WTC11 (cell line): ENCODE data around the gene NOX3.

Source experiments
- CBFB ChIP-seq: sonication (generic); formaldehyde crosslinking; IDR thresholded peaks from 2 replicates; pipeline ENCODE4 v1.8.1; 2022; ENCODE audit warnings: mild to moderate bottlenecking, low read depth, missing genetic modification reagents
- FOXP1 ChIP-seq: sonication (generic); formaldehyde crosslinking; IDR thresholded peaks from 2 replicates; pipeline ENCODE4 v1.8.0; 2022; ENCODE audit warnings: missing genetic modification reagents, mild to moderate bottlenecking, moderate library complexity, borderline replicate concordance
- GABPB1 ChIP-seq: sonication (generic); formaldehyde crosslinking; IDR thresholded peaks from 2 replicates; pipeline ENCODE4 v1.8.1; 2023; ENCODE audit warnings: mild to moderate bottlenecking, missing genetic modification reagents
- MXD4 ChIP-seq: fragments of 250-450 bp; sonication (Bioruptor Pico); IDR thresholded peaks from 2 replicates; pipeline ENCODE4 v1.8.0; 2021; ENCODE audit warnings: mild to moderate bottlenecking, moderate library complexity, borderline replicate concordance
- NR2C2 ChIP-seq: sonication (generic); formaldehyde crosslinking; IDR thresholded peaks from 2 replicates; pipeline ENCODE4 v1.8.0; 2022; ENCODE audit warnings: mild to moderate bottlenecking, missing genetic modification reagents
- SP1 ChIP-seq: sonication (generic); formaldehyde crosslinking; conservative IDR thresholded peaks from 2 replicates; pipeline ENCODE4 v1.8.1; 2022; ENCODE audit warnings: missing genetic modification reagents
- ZNF121 ChIP-seq: sonication (generic); formaldehyde crosslinking; IDR thresholded peaks from 2 replicates; pipeline ENCODE4 v1.8.0; 2023; ENCODE audit warnings: missing genetic modification reagents
- ZNF416 ChIP-seq: fragments of 250-450 bp; sonication (Bioruptor Pico); IDR thresholded peaks from 2 replicates; pipeline ENCODE4 v1.9.0; 2021; ENCODE audit warnings: mild to moderate bottlenecking, inconsistent platforms
- TF ChIP-seq, protein P1 (sequence below): sonication (generic); formaldehyde crosslinking; conservative IDR thresholded peaks from 2 replicates; pipeline ENCODE4 v1.8.1; 2023; ENCODE audit warnings: mild to moderate bottlenecking, low read depth, missing genetic modification reagents, moderate library complexity
- TF ChIP-seq, protein P2 (sequence below): fragments of 200-600 bp; IDR thresholded peaks from 2 replicates; pipeline ENCODE4 v1.8.0; 2022; ENCODE audit warnings: antibody characterized with exemption
- TF ChIP-seq, protein P3 (sequence below): sonication (generic); formaldehyde crosslinking; IDR thresholded peaks from 2 replicates; pipeline ENCODE4 v1.8.1; 2023; ENCODE audit warnings: mild to moderate bottlenecking, missing genetic modification reagents
- TF ChIP-seq, protein P4 (sequence below): sonication (generic); formaldehyde crosslinking; IDR thresholded peaks from 2 replicates; pipeline ENCODE4 v1.8.0; 2022; ENCODE audit warnings: mild to moderate bottlenecking, missing genetic modification reagents
- TF ChIP-seq, protein P5 (sequence below): sonication (generic); formaldehyde crosslinking; IDR thresholded peaks from 2 replicates; pipeline ENCODE4 v1.8.1; 2022; ENCODE audit warnings: low read depth, missing genetic modification reagents, borderline replicate concordance

DNA sequence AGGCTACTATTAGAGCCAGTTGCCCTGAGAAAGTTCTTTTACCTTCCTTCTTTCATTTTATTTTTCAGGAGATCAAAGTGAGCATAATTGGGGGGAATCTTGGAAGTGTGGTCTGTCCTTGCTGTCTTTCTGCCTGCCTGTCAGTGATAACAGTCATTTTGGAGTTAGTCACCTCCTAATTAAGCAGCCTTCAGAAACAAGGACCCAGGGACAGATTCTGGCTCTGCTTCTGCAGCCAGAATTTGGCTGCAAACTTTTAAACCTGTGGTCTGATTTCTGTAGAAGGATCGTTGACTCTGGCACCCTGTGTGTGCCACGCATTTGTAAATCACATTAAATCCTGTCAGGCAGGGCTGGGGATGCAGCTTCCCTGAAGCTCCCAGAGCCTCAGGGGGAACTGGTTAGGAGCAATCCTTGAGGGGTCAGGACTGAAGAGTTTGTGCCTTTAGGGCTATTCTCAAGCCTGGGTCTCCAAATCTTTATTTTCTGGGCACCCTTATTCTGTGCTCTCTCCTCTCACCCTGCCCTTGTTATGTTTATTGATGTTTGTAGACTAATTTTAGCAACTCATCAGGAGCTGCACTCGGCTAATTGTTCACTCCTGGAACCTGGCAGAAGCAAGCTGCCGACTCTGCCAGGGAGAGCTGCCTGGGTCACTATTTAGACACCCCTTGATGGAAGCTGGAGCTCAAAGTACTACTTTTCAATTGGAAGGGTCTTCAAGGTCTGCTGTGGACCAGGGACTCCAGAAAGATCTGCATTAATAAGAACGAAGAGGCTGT is 6.8 kb downstream of the NOX3 start:
- TF ChIP-seq ZNF416, result no peak
- no peak for TF ChIP-seq GABPB1 (CRISPR knock-in tag)
- TF ChIP-seq, protein P1, sequence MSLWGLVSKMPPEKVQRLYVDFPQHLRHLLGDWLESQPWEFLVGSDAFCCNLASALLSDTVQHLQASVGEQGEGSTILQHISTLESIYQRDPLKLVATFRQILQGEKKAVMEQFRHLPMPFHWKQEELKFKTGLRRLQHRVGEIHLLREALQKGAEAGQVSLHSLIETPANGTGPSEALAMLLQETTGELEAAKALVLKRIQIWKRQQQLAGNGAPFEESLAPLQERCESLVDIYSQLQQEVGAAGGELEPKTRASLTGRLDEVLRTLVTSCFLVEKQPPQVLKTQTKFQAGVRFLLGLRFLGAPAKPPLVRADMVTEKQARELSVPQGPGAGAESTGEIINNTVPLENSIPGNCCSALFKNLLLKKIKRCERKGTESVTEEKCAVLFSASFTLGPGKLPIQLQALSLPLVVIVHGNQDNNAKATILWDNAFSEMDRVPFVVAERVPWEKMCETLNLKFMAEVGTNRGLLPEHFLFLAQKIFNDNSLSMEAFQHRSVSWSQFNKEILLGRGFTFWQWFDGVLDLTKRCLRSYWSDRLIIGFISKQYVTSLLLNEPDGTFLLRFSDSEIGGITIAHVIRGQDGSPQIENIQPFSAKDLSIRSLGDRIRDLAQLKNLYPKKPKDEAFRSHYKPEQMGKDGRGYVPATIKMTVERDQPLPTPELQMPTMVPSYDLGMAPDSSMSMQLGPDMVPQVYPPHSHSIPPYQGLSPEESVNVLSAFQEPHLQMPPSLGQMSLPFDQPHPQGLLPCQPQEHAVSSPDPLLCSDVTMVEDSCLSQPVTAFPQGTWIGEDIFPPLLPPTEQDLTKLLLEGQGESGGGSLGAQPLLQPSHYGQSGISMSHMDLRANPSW (CRISPR knock-in tag), result no peak
- TF ChIP-seq, protein P2, sequence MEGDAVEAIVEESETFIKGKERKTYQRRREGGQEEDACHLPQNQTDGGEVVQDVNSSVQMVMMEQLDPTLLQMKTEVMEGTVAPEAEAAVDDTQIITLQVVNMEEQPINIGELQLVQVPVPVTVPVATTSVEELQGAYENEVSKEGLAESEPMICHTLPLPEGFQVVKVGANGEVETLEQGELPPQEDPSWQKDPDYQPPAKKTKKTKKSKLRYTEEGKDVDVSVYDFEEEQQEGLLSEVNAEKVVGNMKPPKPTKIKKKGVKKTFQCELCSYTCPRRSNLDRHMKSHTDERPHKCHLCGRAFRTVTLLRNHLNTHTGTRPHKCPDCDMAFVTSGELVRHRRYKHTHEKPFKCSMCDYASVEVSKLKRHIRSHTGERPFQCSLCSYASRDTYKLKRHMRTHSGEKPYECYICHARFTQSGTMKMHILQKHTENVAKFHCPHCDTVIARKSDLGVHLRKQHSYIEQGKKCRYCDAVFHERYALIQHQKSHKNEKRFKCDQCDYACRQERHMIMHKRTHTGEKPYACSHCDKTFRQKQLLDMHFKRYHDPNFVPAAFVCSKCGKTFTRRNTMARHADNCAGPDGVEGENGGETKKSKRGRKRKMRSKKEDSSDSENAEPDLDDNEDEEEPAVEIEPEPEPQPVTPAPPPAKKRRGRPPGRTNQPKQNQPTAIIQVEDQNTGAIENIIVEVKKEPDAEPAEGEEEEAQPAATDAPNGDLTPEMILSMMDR, result no peak
- TF ChIP-seq, protein P3, sequence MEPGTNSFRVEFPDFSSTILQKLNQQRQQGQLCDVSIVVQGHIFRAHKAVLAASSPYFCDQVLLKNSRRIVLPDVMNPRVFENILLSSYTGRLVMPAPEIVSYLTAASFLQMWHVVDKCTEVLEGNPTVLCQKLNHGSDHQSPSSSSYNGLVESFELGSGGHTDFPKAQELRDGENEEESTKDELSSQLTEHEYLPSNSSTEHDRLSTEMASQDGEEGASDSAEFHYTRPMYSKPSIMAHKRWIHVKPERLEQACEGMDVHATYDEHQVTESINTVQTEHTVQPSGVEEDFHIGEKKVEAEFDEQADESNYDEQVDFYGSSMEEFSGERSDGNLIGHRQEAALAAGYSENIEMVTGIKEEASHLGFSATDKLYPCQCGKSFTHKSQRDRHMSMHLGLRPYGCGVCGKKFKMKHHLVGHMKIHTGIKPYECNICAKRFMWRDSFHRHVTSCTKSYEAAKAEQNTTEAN (CRISPR knock-in tag), result no peak
- TF ChIP-seq SP1, result no peak
- TF ChIP-seq MXD4 (CRISPR knock-in tag), result no peak
- TF ChIP-seq, protein P4, sequence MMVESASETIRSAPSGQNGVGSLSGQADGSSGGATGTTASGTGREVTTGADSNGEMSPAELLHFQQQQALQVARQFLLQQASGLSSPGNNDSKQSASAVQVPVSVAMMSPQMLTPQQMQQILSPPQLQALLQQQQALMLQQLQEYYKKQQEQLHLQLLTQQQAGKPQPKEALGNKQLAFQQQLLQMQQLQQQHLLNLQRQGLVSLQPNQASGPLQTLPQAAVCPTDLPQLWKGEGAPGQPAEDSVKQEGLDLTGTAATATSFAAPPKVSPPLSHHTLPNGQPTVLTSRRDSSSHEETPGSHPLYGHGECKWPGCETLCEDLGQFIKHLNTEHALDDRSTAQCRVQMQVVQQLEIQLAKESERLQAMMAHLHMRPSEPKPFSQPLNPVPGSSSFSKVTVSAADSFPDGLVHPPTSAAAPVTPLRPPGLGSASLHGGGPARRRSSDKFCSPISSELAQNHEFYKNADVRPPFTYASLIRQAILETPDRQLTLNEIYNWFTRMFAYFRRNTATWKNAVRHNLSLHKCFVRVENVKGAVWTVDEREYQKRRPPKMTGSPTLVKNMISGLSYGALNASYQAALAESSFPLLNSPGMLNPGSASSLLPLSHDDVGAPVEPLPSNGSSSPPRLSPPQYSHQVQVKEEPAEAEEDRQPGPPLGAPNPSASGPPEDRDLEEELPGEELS (CRISPR knock-in tag), result no peak
- TF ChIP-seq ZNF121 (CRISPR knock-in tag), result no peak
- TF ChIP-seq NR2C2 (CRISPR knock-in tag), result no peak
- TF ChIP-seq, protein P5, sequence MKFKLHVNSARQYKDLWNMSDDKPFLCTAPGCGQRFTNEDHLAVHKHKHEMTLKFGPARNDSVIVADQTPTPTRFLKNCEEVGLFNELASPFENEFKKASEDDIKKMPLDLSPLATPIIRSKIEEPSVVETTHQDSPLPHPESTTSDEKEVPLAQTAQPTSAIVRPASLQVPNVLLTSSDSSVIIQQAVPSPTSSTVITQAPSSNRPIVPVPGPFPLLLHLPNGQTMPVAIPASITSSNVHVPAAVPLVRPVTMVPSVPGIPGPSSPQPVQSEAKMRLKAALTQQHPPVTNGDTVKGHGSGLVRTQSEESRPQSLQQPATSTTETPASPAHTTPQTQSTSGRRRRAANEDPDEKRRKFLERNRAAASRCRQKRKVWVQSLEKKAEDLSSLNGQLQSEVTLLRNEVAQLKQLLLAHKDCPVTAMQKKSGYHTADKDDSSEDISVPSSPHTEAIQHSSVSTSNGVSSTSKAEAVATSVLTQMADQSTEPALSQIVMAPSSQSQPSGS, result no peak
- no peak for TF ChIP-seq CBFB (CRISPR knock-in tag)
- no peak for TF ChIP-seq FOXP1 (CRISPR knock-in tag)
